GM12878 (cell line): ENCODE measurements around the gene RADIL.

Experiments used
- CHD4 ChIP-seq: fragments of 200-600 bp; sonication (generic); IDR thresholded peaks from 2 replicates; pipeline ENCODE4 v1.6.1; 2016; ENCODE audit warnings: mild to moderate bottlenecking
- YY1 ChIP-seq: IDR thresholded peaks from 2 replicates; pipeline ENCODE4 v1.6.1; 2011; ENCODE audit warnings: low read depth, mild to moderate bottlenecking, low read length

GRCh38 chr7:4809091-4809591 lies 74.4 kb downstream of the RADIL start:
- TF ChIP-seq YY1 (no peak), CHD4 (no peak)
